Ammon's horn (tissue), 1 donor: ENCODE data around the gene PEAK1.

Experiments
- DNase-seq: peaks from one replicate; pipeline ENCODE4 v3.0.0-alpha.2; 2016; ENCODE audit warnings: low spot score

PEAK1 gene

DNA sequence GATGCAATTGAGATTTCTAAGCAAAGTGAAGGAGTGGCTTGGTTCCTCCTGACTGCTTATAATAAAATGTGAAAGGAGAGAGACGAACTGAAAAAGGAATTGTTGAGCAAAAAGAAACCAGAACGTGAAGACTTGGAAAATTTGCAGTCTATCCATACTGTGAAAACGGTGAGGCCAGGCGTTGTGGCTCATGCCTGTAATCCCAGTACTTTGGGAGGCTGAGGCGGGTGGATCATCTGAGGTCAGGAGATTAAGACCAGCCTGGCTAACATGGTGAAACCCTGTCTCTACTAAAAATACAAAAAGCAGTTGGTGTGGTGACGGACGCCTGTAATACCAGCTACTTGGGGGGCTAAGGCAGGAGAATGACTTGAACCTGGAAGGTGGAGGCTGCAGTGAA lies 292.3 kb downstream of the PEAK1 start:
- no peak for DNase-seq

DNA sequence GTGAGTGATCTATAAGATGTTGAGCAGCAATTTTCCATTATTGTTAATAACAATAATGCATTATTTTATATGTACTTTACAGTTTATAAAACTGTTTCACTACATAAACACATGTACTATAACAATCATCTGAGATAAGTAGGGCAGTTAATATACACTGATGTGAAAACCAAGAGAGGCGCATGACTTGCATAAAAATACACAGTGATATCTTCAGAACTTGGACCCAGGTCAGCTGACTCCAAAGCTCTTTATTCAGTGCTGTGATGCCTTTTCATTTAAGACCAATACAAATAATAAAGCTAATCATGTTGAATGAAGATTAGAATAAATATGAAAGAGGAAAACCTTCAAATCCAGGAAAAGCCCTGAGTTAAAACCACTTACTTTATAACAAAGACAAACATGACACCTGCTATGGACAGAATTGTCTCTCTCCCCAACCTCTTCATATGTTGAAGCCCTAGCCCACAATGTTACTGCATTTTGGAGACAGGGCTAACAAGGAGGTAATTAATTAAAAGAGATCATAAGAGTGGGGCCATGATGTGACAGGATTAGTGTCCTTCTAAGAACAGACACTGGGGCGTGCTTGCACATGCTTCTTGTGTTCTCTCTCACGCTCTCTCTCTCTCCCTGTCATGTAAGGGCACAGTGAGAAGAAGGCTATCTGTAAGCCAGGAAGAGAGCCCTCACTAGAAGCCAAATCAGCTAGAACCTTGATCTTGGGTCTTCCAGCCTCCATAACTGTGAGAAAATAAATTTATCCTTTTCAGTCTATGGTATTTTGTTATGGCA lies 293.2 kb downstream of the PEAK1 start:
- no peak for DNase-seq

DNA sequence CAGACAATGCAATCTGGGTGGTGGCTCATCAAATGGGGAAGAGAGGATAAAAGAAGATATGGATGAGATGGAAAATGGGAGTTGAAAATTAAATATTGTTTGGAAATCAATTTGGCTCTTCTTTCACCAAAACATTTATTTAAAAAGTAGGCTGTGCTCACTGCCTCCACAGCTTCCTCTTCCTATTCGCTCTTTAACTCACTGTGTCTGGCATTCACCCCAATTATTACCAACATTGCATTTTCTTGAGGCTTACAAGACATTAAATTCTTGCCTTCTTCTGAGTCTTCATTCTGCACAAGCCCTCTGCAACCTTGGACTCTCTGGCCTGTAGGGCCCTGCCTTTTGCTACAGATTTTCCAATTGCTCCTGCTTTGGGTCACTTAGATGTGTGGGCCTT lies 296.1 kb downstream of the PEAK1 start:
- DNase-seq = no peak

DNA sequence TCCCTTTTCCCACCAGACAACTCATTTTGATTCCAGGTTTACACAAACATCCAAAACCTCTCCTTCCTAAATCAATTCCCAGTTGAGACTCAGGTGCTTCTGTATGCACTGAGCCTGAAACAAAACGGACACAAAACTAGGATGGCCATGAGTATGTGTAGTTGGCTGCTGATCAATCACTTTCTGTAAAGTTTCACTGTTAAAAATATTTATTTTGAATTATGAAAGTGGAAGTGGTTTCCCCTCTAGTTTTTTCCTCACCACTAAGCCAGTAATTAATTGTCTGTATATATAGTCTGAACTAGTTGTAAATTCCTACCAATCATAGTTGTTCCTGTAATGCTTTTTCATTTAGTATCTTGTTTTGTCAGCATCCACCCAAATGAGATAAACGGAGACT lies 297.3 kb downstream of the PEAK1 start:
- no peak for DNase-seq

GRCh38 chr15:77121599-77121998 lies 298.3 kb downstream of the PEAK1 start:
- no peak for DNase-seq

DNA sequence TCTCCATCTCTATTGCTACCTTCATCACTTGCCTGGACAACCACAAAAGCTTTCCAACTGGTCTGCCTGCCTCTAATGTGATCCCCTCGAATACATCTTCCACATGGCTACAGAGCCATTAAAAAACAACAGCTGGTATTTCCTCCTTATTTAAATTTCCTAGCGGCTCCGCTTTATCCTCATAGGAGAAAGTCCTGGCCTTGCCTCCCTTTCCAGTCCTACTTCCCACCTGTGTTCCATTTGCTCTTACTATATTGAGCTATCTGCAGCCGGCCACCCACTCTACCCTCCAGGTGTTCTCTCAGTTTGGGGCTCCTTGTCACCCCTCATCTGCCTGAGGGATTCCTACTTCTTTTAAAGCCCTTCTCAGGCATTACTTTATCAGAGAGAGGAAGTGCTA lies 299.3 kb downstream of the PEAK1 start:
- DNase-seq = no peak

- no peak for DNase-seq
Observed at GRCh38 chr15:77119446-77119845, 300.5 kb downstream of the PEAK1 start.

- DNase-seq = peak; percentile 88
Observed at GRCh38 chr15:77118882-77119321, 301.0 kb downstream of the PEAK1 start.

GRCh38 chr15:77115179-77115578 lies 304.7 kb downstream of the PEAK1 start:
- no peak for DNase-seq

DNA sequence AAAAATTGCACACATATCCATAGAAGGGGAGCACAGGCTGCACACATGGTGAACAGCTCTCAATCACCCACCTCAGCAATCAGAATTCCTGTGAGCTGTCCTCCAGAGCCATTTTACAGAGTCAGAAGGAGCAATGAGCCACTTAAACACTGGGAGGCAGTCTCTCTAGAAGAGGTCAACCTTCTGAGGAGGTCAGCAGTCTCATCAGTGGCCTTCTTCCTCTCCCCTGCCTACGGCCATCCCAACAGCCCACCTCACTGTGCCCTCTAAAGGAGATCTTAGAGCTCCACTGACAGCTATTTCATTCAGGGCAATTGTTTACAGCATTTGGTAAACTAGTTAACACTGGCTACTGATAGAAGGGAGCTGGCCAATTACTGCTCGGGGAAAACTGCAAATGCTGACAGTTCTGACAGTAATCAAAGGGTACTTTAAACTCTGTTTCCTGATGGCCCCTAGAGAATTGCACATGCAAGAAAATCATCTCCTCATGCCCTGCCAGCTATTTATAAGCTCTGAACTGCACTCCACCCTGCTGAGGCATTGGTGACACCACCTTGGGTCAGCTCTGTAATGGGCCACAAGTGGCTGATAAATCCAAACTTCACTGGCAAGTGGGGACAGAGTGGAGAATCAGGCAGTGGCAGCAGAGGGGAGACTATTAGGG lies 306.9 kb downstream of the PEAK1 start:
- no peak for DNase-seq

DNA sequence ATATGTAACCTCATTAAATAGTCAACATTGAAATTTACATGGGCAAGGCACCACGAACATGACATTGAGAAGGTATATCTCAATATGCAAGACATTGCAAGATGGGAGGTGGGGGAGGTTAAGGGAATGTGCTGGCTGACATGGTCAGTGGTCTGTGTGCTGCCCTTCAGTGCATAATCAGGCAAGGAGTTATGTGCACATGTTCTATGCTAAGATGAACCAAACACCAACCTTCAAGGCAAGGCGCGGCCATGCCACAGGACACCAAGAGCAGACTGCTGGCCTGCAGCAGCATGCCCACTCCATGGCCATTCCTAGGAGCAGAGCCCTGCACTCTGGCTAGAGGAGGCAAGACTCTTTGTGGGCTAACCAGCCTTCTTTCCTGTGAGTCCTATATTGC lies 308.1 kb downstream of the PEAK1 start:
- DNase-seq = no peak

- peak; percentile 59 for DNase-seq
Observed at GRCh38 chr15:77107531-77108355, 312.2 kb downstream of the PEAK1 start.

DNA sequence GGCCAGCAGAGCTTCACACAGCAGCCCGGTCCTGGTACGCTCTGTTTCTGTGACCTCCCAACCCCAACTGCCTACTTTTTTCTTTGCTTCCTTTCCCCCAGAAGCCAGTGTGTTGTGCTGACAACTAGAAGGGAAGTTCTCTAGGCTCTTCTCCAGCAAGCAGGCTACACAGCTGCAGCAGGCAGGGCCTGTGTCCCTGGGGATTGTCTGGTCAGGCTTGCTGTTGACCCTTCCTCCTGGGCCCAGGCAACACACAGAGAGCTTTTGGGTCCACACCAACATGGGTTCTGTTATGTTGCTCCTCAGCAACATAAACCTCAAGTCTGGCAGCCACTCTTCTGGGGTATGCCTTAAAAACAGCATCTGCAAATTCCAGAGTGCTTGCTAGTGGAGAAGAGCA lies 312.8 kb downstream of the PEAK1 start:
- no peak for DNase-seq

- no peak for DNase-seq
Observed at GRCh38 chr15:77104155-77104554, 315.7 kb downstream of the PEAK1 start.

- DNase-seq = no peak
Observed at GRCh38 chr15:77099741-77100463, 320.0 kb downstream of the PEAK1 start.

DNA sequence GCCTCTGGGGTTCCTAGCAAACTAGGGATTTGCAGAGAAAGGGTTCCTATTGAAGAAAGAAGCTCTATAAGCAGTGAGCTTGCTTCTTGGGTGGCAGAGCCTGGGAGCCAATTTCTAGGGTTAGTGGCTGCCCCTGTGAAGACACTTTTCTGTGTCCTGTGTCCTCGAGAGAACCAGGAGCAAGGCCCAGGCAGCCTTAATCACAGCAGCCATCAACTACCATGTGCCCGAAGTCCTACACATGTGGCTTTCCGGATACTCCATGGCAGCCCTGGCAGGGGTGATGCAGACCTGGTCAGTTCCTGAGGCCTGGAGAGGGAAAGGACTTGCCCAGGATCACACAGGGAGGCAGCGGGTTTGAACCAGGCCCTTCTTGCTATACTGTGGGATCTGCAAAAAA lies 321.3 kb downstream of the PEAK1 start:
- no peak for DNase-seq

- no peak for DNase-seq
Observed at GRCh38 chr15:77097921-77098320, 322.0 kb downstream of the PEAK1 start.

DNA sequence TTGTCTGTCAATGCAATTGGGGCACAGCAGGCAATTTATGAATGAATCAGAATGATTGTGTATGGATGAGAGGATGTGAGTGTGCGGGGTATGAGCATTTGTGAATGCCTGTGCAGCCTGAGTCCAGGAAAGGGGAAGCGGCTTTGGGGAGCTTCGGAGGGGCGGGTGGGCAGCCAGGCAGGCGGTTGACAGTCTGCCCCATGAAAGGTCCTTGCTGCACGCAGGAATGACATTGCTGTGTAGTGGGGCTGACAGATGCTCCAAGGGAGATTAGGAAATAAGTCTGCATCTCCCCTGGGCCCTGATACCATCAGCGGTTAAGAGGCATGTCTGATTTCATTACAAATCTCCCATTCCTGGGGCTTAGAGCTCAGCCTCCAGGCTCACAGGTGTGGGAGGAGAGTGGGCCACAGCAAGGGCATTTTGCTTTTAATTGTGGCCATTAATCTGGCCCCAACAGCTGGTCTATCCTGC lies 322.6 kb downstream of the PEAK1 start:
- no peak for DNase-seq

DNA sequence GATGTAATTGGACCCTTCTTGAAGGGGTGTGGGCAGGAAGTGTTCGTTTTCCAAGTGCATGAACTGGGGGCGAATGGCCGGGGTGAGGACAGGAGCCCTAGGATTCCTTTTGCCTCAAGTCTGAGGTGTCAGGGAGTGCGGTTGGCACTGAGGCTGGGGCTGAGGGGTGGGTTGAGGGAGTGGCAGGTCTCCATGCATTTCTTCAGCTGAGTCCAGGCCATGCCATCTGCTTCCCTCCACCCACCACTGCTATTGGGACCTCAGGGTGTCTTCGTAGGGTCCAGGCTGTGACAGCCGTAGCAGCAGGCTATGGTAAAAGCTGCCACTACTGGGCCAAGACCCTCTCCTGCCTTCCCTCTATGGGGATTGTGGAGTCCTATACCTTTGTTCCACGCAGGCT lies 323.4 kb downstream of the PEAK1 start:
- DNase-seq = no peak

DNA sequence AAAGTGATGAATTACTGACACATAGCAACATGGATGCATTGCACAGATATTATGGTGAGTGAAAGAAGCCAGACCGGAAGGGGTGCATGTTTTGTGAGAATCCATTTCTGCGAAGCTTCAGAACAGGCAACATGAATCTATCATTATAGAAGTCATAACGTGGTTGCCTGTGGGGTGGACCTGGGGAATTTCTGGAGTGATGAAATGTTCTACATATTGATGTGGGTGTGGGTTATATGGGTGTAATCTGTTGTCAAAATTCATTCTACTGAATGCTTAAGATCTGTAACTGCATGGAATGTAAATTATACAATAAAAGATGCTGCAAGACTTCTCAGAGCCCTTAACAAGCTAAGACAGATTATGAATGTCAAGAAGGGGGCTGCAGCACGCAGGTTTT lies 323.8 kb downstream of the PEAK1 start:
- no peak for DNase-seq

DNA sequence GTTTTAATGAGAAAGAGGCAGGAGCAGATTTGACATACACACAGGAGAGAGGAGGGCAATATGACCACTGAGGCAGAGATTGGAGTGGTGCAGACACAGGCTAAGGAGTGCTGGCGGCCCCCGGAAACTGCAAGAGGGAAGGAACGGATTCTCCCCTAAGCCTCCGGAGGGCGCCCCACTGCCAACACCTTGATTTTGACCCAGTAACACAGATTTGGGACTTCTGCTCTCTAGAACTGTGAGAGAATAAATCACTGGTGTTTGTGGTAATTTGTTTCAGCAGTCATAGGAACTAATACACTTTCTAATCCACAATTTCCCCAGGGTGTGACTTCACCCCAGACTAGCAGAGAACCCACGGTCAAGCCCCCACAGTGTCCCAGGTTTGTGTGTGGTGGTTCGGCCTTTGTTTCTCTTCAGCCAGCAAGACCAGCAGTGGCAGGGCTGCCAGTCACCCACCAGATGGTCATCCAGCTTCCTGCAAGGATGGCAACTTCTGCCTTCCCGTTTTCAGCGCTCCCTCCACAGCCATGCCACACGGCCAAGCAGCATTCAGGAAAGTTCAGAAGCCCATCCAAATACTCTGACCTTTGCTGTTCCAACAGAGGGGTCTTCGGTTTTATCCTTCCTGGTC lies 325.4 kb downstream of the PEAK1 start:
- no peak for DNase-seq

GRCh38 chr15:77093436-77093835 lies 326.5 kb downstream of the PEAK1 start:
- DNase-seq = no peak
